Measurements from ENCODE around the gene HUNK.

DNA sequence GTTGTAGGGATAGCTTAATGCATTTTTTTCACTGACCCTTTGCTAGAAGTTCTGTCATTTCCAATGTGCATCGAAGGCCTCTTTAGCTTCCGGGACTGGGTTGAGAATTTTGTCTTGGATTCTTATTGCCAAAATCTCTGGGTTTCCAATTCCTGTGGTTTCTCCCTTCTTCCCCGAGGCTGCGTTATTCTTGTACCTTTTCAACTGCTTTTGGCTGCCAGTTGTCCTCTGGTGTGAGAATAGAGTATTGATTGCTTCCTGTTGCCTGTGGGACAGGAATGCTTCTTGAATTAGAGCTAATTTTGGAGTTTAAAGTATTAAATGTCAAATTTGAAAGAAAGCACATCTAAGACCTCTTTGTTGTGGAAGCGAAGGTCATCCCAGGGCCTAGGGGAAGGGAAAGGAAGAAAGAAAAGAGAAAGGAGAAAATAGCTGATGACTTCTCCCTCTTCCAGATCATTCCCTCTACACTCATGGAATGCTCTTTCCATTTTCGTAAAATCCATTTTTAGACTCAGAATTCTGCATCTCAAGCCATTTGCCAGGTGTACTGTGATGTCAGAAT, 21.1 kb downstream of the HUNK start:
- no peak for TF ChIP-seq POLR2A (IDR thresholded peaks at IDR 0.05)
- TF ChIP-seq, protein P1, sequence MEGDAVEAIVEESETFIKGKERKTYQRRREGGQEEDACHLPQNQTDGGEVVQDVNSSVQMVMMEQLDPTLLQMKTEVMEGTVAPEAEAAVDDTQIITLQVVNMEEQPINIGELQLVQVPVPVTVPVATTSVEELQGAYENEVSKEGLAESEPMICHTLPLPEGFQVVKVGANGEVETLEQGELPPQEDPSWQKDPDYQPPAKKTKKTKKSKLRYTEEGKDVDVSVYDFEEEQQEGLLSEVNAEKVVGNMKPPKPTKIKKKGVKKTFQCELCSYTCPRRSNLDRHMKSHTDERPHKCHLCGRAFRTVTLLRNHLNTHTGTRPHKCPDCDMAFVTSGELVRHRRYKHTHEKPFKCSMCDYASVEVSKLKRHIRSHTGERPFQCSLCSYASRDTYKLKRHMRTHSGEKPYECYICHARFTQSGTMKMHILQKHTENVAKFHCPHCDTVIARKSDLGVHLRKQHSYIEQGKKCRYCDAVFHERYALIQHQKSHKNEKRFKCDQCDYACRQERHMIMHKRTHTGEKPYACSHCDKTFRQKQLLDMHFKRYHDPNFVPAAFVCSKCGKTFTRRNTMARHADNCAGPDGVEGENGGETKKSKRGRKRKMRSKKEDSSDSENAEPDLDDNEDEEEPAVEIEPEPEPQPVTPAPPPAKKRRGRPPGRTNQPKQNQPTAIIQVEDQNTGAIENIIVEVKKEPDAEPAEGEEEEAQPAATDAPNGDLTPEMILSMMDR (IDR thresholded peaks at IDR 0.05) = no peak
